NOMO-1 treated with dmso at 0.1 percent for 144 hours (cell line): ENCODE results near the gene PHF1.
A peak's percentile ranks its signal among the peaks of the same experiment; 100 is the strongest.

ENCODE experiments used
- DNase-seq: peaks from one replicate; lab custom pipeline; 2025; ENCODE audit not compliant: unreplicated experiment; lab: John Stamatoyannopoulos, UW

The PHF1 gene

GRCh38 chr6:33430991-33431879 is 20.4 kb downstream of the PHF1 start:
- DNase-seq, result no peak

- no peak for DNase-seq
Observed at GRCh38 chr6:33431880-33432541, 21.2 kb downstream of the PHF1 start.

- DNase-seq, result no peak
Observed at GRCh38 chr6:33432546-33432945, 21.7 kb downstream of the PHF1 start.

GRCh38 chr6:33433001-33433543 is 22.3 kb downstream of the PHF1 start:
- DNase-seq, result no peak

- no peak for DNase-seq
Observed at GRCh38 chr6:33433544-33434191, 22.9 kb downstream of the PHF1 start.

- DNase-seq, result no peak
Observed at GRCh38 chr6:33434961-33435360, 24.1 kb downstream of the PHF1 start.

GRCh38 chr6:33437666-33438065 is 26.9 kb downstream of the PHF1 start:
- DNase-seq, result no peak

GRCh38 chr6:33438978-33439594 is 28.3 kb downstream of the PHF1 start:
- DNase-seq, result no peak

GRCh38 chr6:33439956-33440648 is 29.3 kb downstream of the PHF1 start:
- no peak for DNase-seq

DNA sequence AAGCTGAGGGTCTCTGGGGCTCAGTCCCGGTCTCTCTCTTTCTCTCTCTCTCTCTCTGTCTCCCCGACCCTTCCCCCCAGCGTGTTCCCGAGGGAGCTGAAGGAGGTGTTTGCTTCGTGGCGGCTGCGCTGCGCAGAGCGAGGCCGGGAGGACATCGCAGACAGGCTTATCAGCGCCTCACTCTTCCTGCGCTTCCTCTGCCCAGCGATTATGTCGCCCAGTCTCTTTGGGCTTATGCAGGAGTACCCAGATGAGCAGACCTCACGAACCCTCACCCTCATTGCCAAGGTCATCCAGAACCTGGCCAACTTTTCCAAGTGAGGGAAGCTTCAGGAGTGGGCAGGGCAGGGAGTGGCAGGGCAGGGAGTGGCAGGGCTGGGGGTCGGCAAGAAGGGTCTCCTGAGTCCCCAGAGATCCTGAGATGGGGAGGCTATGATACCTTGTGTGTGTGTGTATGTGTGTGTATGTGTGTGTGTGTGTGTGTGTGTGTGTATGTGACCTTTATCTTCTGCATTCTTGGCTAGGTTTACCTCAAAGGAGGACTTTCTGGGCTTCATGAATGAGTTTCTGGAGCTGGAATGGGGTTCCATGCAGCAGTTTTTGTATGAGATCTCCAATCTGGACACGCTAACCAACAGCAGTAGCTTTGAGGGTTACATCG is 30.0 kb downstream of the PHF1 start:
- no peak for DNase-seq

DNA sequence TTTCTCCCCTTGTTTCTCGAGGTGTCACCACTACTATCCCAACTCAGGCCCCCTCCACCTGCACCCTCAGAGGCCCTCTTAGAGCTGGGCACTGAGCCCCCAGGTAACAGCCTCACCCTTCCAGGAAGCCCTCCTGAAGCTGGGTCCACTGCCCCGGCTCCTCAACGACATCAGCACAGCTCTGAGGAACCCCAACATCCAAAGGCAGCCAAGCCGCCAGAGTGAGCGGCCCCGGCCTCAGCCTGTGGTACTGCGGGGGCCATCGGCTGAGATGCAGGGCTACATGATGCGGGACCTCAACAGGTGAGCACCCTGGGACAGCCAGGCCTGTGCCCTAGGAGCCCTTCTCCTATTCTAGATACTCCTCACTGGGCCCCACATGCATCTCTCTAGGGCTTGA is 30.6 kb downstream of the PHF1 start:
- DNase-seq, result no peak

GRCh38 chr6:33442283-33442682 is 31.5 kb downstream of the PHF1 start:
- DNase-seq, result no peak

GRCh38 chr6:33443025-33443424 is 32.2 kb downstream of the PHF1 start:
- no peak for DNase-seq

GRCh38 chr6:33443619-33444504 is 33.0 kb downstream of the PHF1 start:
- DNase-seq, result no peak

DNA sequence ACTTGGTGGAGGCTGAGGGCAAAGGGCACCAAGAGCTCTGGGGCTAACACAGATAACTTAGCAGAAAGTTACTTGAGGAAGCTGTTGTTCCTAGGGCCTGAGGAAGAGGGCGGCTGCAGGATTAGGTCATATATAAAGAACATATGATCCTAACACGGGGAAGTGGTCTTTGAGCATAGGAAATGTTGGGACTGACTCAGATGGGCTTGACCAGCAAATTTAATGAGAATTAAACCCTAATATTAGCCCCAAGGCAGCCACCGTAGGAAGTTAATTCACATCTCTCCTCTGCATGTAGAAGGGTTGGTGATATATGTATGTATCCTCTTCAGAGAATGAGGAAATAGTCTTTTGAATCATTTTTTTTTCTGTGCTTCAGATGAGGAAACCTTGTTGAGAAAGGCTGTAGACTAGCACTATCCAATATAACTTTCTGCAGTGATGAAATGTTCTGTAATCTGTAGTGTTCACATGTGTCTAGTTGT is 34.3 kb downstream of the PHF1 start:
- DNase-seq, result peak; percentile 32

GRCh38 chr6:33446356-33446755 is 35.5 kb downstream of the PHF1 start:
- no peak for DNase-seq

- DNase-seq, result no peak
Observed at GRCh38 chr6:33450434-33450833, 39.6 kb downstream of the PHF1 start.

DNA sequence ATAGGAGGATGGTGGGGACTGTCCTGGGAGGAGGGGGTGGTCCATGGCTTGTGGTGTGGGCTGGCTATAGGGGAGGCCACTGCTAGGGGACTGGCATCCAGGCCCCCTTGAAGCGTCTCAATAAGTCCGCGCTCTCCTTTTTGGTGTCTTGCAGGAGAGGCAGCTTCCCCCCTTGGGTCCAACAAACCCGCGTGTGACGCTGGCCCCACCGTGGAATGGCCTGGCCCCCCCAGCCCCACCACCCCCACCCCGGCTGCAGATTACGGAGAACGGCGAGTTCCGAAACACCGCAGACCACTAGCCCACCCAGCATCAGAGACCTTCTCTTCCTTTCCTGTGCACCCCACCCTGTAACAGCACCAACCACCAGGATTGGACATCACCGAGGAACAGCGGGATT is 40.8 kb downstream of the PHF1 start:
- no peak for DNase-seq

DNA sequence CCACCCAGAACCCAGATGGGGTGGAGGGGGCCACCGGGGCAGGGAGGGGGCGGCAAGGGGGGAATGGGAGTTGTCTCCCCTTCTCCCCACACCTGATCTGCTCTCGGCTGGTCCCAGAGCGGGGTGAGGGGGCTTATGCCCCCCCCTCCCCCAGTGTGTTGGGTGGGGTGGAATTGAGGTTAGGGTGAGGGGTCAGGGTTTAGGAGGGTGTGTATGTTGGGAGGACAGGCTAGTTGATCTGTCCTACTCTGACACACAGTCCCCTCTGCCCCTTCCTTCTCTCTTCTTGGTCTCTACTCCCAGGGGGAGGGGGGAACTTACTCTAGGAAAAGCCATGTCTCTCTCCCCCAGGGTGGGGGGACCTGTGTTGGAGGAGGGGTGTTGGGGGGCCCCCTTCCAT is 41.7 kb downstream of the PHF1 start:
- DNase-seq, result no peak
